PC-9 (cell line): Measurements from ENCODE around the gene FAM180A. TPM values are rescaled to one million over a fixed set of nuclear protein-coding genes. Genes with fewer than 3 reads are reported as not detected.
A peak's percentile ranks its signal among the peaks of the same experiment; 100 is the strongest.

Source experiments
- BruUV-seq: library from RNA; stranded (reverse); fragments of 400-500 nt; replicated peaks from 2 replicates; lab custom pipeline; 2021; lab: Mats Ljungman, UMichigan
- CTCF ChIA-PET: fragments of 300-600 bp; sonication (Branson Sonifier 250); formaldehyde crosslinking; loops from one replicate; lab custom pipeline; 2022; ENCODE audit warnings: antibody characterized with exemption; lab: Charles Lee
- POLR2A ChIA-PET: fragments of 300-600 bp; sonication (Branson Sonifier 250); formaldehyde crosslinking; loops from one replicate; lab custom pipeline; 2022; ENCODE audit warnings: antibody characterized with exemption; ENCODE audit not compliant: unreplicated experiment; lab: Charles Lee
- DNase-seq, 2 experiments: peaks; one replicate each; pipeline versions ENCODE4 v3.0.0 to v3.0.0-alpha.2; 2015 to 2022; ENCODE audit warnings: mixed read lengths in 1 of 2
- H2AFZ ChIP-seq: fragments of 200-600 bp; sonication (generic); 2 replicates; pipeline ENCODE4 v1.8.1; 2017; ENCODE audit warnings: antibody characterized with exemption
- H3F3A ChIP-seq: fragments of 200-600 bp; sonication (generic); 2 replicates; pipeline ENCODE4 v1.8.1; 2017; ENCODE audit warnings: antibody characterized with exemption, mild to moderate bottlenecking, low read depth; ENCODE audit not compliant: insufficient read depth
- H3K27ac ChIP-seq: fragments of 200-600 bp; sonication (generic); 2 replicates; pipeline ENCODE4 v1.6.1; 2016; ENCODE audit warnings: mixed run types
- H3K27me3 ChIP-seq: fragments of 200-600 bp; sonication (generic); 2 replicates; pipeline ENCODE4 v1.6.1; 2016; ENCODE audit warnings: low read depth, mixed run types; ENCODE audit not compliant: insufficient read depth
- H3K36me3 ChIP-seq: fragments of 200-600 bp; sonication (generic); 2 replicates; pipeline ENCODE4 v1.6.1; 2016; ENCODE audit warnings: low read depth, mixed run types
- H3K4me1 ChIP-seq: fragments of 200-600 bp; sonication (generic); replicated peaks from 2 replicates; pipeline ENCODE4 v1.6.1; 2016; ENCODE audit warnings: mixed run types; ENCODE audit not compliant: insufficient read depth
- H3K4me2 ChIP-seq: fragments of 200-600 bp; sonication (generic); 2 replicates; pipeline ENCODE4 v1.6.1; 2017; ENCODE audit warnings: mixed run types
- H3K4me3 ChIP-seq: fragments of 200-600 bp; sonication (generic); 2 replicates; pipeline ENCODE4 v1.6.1; 2016; ENCODE audit warnings: mixed run types
- H3K79me2 ChIP-seq: fragments of 200-600 bp; sonication (generic); 2 replicates; pipeline ENCODE4 v1.6.1; 2017; ENCODE audit warnings: low read depth, mixed run types
- H3K9me2 ChIP-seq: fragments of 200-600 bp; sonication (generic); 2 replicates; pipeline ENCODE4 v1.8.1; 2017; ENCODE audit warnings: mild to moderate bottlenecking; ENCODE audit not compliant: insufficient read depth
- H3K9me3 ChIP-seq: fragments of 200-600 bp; sonication (generic); 2 replicates; pipeline ENCODE4 v1.8.1; 2016; ENCODE audit warnings: low read depth; ENCODE audit not compliant: insufficient read depth
- H4K20me1 ChIP-seq: fragments of 200-600 bp; sonication (generic); 2 replicates; pipeline ENCODE4 v1.8.1; 2017; ENCODE audit not compliant: insufficient read depth
- EZH2 ChIP-seq: fragments of 200-600 bp; sonication (generic); IDR thresholded peaks from 2 replicates; pipeline ENCODE4 v1.8.0; 2017; ENCODE audit warnings: antibody characterized with exemption, low read depth
- intact Hi-C: fragments of 100-400 bp; cut with micrococcal nuclease; formaldehyde crosslinking; loops from one replicate; pipeline ENCODE4 v1.10.0; 2022; ENCODE audit not compliant: unreplicated experiment
- total RNA-seq: library from RNA; stranded (reverse); gene quantifications from 2 replicates; pipeline ENCODE4 v1.2.3, GENCODE V29; 2021
- TF ChIP-seq, protein P1 (sequence below): fragments of 200-600 bp; sonication (generic); conservative IDR thresholded peaks from 2 replicates; pipeline ENCODE4 v1.6.1; 2017; ENCODE audit warnings: mixed run types, antibody characterized with exemption, mild to moderate bottlenecking, moderate library complexity

FAM180A gene
- total RNA-seq, 1 experiment from 2014 or later: not detected

DNA sequence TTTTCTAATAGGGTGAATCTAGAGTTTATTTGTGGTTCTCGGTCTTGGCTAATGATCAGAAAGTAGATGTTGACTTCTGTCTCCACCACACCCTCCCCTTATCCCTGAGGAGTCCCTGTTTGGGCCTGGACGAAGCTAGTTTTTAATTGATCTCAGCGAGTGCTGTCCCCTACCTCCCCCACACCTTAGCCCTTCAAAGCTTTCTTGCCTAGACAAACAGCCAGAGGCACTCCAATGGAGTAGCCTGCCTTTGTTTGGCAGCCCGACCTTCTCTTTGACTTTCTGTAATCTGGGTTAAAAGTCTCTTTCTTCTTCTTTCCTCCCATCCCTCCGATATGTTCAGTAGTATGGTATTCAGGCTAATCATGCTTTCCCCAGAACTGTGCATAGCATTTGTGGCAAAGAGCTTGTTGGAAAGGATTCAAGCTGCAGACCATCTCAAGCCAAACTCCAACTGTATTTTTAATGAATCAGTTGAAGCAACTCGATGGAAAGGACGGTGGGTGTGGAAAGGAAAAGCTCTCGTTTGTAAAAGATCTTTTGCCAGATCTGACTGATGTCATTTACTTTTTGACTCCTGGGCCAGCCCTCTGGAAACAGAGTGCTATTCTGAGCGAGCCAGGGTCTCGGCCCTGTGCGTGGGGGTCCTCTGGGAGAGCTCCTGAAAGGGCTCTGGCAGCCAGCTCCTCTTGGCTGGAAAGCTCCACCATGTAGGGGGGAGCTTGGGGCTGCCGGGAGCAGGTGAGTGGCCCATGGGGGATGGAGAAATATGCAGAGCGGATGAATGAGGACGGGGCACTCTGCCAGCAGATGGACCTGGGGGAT is 4.5 kb downstream of the FAM180A start:
- no TSS peak for BruUV-seq
- no peaks in the 10 kb centered on the region for H3K36me3 ChIP-seq
- H3K27me3 ChIP-seq: no peaks in the 10 kb centered on the region
- intact Hi-C loops: loop anchor here (2.0 kb wide), 1 partner anchor 65 kb away; no protein-coding TSS in a partner anchor
- no peak overlapping the region for H3K4me3 ChIP-seq
- H3K9me3 ChIP-seq: no peaks in the 10 kb centered on the region
- POLR2A ChIA-PET: interaction anchor here (0.6 to 0.7 kb wide), 4 partner anchors 9 to 1183 kb away, joined by 4 to 8 read pairs (median 5); no protein-coding TSS in a partner anchor
- H3K27ac ChIP-seq: peak overlapping the region; percentile 98
- no peaks in the 10 kb centered on the region for H3K9me2 ChIP-seq
- peaks cover 38% of the 10 kb centered on the region for H3K4me1 ChIP-seq
- CTCF ChIA-PET: interaction anchor here (0.6 kb wide), 1 partner anchor 34 kb away, joined by 4 read pairs; no protein-coding TSS in a partner anchor
- no peaks in the 10 kb centered on the region for H4K20me1 ChIP-seq
- H2AFZ ChIP-seq: no peak overlapping the region; the same call in 1 of the 2 replicates
- TF ChIP-seq, protein P1, sequence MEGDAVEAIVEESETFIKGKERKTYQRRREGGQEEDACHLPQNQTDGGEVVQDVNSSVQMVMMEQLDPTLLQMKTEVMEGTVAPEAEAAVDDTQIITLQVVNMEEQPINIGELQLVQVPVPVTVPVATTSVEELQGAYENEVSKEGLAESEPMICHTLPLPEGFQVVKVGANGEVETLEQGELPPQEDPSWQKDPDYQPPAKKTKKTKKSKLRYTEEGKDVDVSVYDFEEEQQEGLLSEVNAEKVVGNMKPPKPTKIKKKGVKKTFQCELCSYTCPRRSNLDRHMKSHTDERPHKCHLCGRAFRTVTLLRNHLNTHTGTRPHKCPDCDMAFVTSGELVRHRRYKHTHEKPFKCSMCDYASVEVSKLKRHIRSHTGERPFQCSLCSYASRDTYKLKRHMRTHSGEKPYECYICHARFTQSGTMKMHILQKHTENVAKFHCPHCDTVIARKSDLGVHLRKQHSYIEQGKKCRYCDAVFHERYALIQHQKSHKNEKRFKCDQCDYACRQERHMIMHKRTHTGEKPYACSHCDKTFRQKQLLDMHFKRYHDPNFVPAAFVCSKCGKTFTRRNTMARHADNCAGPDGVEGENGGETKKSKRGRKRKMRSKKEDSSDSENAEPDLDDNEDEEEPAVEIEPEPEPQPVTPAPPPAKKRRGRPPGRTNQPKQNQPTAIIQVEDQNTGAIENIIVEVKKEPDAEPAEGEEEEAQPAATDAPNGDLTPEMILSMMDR: no peak
- TF ChIP-seq EZH2: no peak
- H3K79me2 ChIP-seq: no peaks in the 10 kb centered on the region
- H3F3A ChIP-seq: peaks cover 36% of the 10 kb centered on the region; the same call in 1 of the 2 replicates
- DNase-seq: no peak
- peak overlapping the region; percentile 64; the same call in 1 of the 2 replicates for H3K4me2 ChIP-seq

DNA sequence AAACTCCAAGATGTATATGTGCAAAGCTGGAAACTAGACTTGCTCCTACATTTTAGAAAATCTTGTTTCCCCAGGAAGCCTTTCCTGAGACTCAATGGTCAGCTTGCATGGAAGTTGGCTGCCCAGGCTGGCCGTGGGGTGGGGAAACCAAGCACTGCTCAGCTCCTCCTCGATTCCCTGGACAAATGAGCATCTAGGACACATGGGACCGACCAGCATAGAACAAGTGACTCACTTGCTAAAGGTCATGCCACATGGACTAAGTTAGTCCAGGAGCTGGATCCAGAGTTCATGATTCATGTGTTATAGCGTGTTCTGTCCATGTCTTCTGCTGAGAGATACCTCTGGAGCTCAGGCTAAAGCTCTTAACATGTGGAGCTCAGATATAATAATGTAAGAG is 6.2 kb downstream of the FAM180A start:
- Histone ChIP-seq H2AFZ (no peak overlapping the region), H3K27ac (no peak overlapping the region), H3K9me2 (no peaks in the 10 kb centered on the region), H4K20me1 (no peaks in the 10 kb centered on the region), H3K4me2 (no peak overlapping the region), H3K4me1 (peaks cover 38% of the 10 kb centered on the region), H3K9me3 (no peaks in the 10 kb centered on the region), H3K79me2 (no peaks in the 10 kb centered on the region), H3K4me3 (no peak overlapping the region), H3K36me3 (no peaks in the 10 kb centered on the region), H3K27me3 (no peaks in the 10 kb centered on the region), H3F3A (peaks cover 36% of the 10 kb centered on the region; the same call in 1 of the 2 replicates)
- TF ChIP-seq, protein P1: no peak
- TF ChIP-seq EZH2: no peak
- no TSS peak for BruUV-seq
- no peak for DNase-seq
- intact Hi-C loops: no loop called here
- POLR2A ChIA-PET: no interaction called here
- CTCF ChIA-PET: no interaction called here

DNA sequence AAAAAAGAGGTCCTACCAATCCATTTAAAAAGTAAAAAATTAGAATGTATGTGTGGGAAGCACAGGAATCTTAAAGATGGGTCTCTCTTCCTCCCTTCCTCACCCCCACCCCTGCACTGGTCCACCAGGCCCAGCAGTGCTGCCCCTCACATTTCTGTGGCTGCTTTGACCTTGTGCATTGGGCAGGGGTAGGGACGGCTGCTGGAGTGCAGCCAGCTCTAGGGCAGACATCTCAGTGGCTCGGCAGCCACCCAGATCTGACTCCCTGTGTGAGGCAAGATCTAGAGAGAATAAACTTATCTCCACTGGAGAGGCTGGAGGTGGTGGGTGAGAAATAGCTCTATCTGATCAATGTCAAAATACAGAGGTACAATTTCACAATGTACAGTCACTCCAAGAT is 6.7 kb downstream of the FAM180A start:
- H3K9me3 ChIP-seq: no peaks in the 10 kb centered on the region
- H3K27ac ChIP-seq: no peak overlapping the region
- no peak overlapping the region for H3K4me2 ChIP-seq
- peaks cover 36% of the 10 kb centered on the region; the same call in 1 of the 2 replicates for H3F3A ChIP-seq
- H3K27me3 ChIP-seq: no peaks in the 10 kb centered on the region
- peaks cover 34% of the 10 kb centered on the region for H3K4me1 ChIP-seq
- intact Hi-C loops: no loop called here
- H2AFZ ChIP-seq: no peak overlapping the region
- H3K79me2 ChIP-seq: no peaks in the 10 kb centered on the region
- ChIA-PET CTCF (no interaction called here), POLR2A (no interaction called here)
- DNase-seq: no peak
- no peaks in the 10 kb centered on the region for H3K9me2 ChIP-seq
- H4K20me1 ChIP-seq: no peaks in the 10 kb centered on the region
- BruUV-seq: no TSS peak
- no peak overlapping the region for H3K4me3 ChIP-seq
- H3K36me3 ChIP-seq: no peaks in the 10 kb centered on the region
- TF ChIP-seq, protein P1: no peak
- no peak for TF ChIP-seq EZH2
